ENCODE measurements around the gene IMPA2.
"Not testable (repeated sequence)": the region's sequence is repeated elsewhere in the genome, so short reads cannot be mapped to it uniquely, and the experiment has no call there.

The IMPA2 gene

GRCh38 chr18:12049978-12050811 lies 68.9 kb downstream of the IMPA2 start:
- no peak for DNase-seq
- no peak for ATAC-seq

DNA sequence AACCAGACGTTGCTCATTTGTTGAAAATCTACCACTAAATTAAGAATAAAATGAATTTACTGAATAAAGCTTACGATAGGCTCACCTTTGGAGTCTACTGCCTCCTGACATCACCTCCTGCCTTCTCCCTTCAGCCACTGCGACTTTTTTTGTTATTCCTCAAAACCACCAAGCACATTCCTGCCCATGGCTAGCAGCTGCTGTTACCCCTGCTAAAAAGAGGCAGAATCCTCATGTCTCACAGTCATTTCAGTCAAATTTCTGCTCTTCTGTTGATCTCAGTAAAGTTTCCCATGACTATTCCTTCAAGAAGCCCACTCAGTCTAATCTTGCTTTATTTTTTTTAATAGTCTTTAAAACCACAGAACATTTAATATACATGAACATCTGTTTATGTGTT lies 71.6 kb downstream of the IMPA2 start:
- no peak for ATAC-seq
- no peak for DNase-seq

GRCh38 chr18:12053289-12053688 lies 72.0 kb downstream of the IMPA2 start:
- no peak for DNase-seq
- no peak for ATAC-seq

DNA sequence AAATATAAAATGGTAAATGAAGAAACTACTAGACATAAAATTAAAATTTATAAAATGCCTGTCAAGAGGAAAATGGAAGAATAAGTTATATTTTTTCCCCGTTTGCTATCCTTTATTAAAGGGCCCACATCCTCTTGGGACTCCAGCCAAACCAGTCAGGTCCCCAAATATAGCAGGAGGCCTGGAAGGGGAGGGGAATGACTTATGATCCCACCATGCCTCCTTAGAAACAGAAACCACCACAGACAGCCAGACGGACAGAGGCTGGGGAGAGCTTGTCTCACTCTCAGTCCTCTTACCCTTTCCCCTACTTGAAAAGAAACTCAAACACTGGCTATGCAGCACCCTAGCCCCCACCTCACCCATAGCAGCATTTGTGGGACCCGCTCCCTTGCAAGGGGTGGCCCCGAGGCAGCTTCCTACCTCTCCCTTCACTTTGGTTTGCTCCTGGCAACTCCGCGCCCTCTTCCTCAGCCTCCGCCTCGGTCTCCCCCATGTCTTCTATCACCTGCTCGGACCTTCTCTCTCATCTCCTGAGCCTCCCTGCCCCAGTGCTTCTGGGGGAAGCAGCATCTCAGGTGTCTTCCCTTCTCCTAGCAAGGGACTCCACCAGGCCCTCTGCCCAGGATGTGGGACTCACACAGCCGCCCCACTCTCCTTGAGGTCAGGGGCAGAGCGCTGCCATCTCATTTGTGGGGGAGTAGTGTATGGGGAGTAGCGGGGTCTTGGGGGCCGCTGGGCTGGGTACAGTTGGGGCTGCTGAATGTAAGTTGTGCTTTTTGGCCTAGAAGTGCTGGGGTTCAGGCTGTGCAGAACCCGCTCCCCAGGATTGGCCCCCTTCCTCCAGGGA lies 75.0 kb downstream of the IMPA2 start:
- DNase-seq (no peak), ATAC-seq (no peak)

- DNase-seq (no peak), ATAC-seq (no peak)
These were observed 75.6 kb downstream of the IMPA2 start for GRCh38 chr18:12056884-12057402.

DNA sequence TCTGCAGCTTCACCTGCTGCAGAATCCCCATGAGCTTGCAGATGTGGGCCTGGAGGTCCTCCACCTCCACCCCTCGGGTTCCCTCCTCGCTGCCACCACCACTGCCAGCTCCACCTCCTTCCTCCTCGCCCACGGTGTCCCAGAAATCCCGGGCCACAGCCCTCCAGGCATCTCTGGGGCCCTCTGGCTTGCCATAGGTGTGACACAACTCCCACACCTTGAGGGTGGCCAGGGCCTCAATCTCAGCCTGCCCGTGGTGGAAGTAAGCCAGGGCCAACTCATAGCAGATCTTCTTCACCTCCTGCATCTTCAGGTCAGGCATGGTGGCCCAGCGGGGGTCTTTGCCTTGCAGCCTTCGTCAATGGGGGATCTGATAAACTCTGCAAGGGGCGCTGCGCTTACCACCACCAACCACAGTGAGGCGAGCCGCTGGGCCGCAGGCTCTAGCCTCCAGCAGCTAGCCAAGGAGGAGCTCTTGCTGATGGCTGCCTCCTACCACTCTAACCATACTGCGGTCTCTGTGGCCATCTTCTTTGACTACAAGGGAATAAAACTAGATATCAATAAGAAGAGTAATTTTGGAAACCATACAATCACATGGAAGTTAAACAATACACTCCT lies 76.2 kb downstream of the IMPA2 start:
- no peak for ATAC-seq
- no peak for DNase-seq

DNA sequence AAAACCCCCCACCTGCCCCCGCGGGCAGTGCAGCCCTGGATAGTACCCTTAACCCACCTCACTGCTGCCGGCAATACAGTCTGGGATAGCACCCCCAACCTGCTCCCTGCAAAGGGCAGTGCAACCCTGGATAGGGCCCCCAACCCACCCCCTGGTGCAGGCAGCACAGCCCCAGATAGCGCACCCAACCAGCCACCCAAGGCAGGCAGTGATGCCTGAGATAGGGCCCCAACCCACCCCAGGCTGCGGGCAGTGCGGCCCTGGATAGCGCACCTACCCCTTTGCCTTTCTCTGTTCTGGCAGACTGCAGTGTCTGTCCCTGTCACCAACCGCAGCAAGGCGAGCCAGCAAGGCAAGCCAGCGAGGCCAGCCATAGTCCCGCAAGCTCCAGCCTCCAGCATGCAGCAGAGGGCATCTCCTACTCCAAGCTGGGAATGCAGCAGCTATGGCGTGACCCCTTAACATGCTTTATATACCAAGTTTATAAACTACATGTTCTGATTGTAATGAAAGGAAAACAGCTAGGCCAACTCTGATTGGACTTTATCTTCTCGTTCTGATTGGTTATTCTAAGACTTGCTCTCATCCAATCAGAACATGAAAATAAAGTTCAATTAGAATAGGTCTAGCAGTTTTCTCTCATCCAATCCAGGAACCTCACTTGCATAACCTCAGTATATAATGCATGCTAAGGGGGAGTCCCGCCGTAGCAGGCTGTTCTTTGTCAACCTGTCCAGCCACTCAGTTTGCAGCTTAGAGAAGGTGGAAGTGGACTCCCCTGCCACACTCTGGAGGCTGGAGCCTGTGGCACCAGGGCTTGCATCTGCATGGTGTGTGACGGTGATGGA lies 78.3 kb downstream of the IMPA2 start:
- DNase-seq: no peak
- peak; percentile 3 for ATAC-seq

DNA sequence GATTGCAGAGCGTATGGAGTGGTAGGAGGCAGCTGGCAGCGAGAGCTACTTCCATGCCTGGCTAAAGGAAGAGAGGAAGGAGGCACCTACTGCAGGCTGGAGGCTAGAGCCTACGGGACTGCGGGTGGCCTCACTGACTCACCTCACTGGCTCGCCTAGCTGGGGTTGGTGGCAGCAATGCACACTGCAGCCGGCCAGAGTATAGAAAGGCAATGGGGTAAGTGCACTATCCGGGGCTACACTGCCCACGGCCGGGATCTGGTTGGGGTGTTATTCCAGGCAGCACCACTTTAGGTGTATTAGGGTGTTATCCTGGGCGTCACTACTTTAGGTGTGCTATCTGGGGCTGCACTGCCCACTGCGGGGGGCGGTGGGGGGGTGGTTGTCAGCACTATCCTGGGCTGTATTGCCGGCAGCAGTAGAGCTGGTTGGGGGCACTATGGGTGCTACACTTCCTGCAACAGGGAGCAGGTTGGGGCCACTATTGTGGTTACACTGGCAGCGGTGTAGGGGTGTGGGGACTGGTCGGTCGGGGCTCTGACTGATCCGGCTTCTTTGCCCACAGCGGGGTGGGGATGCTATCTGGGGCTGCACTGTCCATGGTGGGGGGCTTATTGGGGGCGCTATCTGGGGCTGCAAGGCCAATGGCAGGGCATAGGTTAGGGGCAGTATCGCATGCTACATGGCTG lies 79.0 kb downstream of the IMPA2 start:
- DNase-seq (no peak), ATAC-seq (no peak)

GRCh38 chr18:12061685-12062084 lies 80.4 kb downstream of the IMPA2 start:
- DNase-seq (no peak), ATAC-seq (no peak)

GRCh38 chr18:12062974-12063373 lies 81.7 kb downstream of the IMPA2 start:
- ATAC-seq: no peak
- no peak for DNase-seq

DNA sequence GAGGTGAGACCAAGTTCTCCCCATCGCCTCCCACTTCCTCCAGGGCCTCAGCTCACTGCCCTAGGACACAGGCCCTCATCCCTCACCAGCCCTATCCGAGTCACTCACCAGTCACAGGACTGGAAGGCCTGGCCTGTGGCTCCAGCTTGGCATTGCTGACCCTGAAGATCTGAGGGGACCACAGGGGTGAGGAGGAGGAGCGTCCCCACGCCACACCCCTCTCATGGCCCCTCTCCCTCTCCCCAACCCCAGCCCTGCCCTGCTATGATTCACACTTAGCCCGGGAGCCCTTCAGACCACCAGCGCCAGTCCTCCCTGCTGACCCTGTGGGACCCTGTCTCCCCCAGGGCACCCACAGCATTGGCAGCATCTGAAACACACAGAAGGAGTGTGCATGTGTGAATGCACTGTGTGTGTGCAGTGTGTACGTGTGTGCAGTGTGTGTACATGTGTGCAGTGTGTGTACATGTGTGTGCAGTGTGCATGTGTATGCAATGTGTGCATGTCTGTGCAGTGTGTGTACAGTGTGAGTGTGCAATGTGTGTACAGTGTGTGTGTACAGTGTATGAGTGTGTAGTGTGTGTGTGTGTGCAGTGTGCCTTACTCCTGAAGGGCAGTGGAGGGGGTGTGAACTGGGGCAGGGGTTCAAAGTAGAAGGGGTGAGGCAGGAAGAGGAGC lies 82.9 kb downstream of the IMPA2 start:
- ATAC-seq: no peak
- no peak for DNase-seq

- ATAC-seq (no peak), DNase-seq (no peak)
These were observed 84.1 kb downstream of the IMPA2 start for GRCh38 chr18:12065397-12065796.

GRCh38 chr18:12066910-12067511 lies 85.7 kb downstream of the IMPA2 start:
- ATAC-seq (no peak), DNase-seq (no peak)

DNA sequence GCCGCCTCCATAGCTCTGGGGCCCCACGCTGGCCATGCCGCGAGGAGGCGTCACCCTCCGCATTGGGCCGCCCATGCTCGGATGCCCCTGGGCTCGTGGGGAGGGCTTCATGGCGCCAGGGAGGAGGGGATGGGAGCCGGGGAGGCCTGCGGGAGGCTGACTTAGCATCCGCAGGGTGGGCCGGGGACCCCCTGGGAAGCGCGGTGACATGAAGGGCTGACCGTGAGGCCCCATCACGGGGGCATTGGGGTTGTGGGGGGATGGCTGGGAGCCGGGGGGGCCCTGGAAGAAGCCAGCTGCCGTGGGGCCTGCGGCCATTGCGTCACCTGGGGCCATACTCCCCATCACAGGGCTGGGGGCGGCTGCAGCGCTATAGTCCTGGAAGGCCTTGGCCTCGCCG lies 86.4 kb downstream of the IMPA2 start:
- ATAC-seq (no peak), DNase-seq (no peak)

GRCh38 chr18:12068316-12068949 lies 87.1 kb downstream of the IMPA2 start:
- not testable (repeated sequence) for ATAC-seq, DNase-seq

DNA sequence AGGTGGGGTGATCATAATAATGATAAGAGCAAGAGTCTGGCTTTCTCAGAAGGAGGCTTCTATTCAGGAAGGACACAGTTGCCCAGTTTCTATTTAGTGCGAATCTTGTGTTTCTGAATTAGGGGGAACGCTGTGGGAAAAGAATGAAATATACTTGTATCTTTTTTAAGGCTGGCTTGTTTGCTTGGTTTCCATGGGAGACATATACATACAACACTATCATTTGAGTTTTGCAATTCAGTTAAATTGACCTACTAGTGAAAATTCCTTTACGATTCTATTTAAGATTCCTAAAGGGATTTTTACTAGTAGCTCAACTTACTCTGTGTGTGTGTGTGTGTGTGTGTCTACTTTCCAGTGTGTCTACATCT lies 87.6 kb downstream of the IMPA2 start:
- ATAC-seq: no peak
- no peak for DNase-seq

DNA sequence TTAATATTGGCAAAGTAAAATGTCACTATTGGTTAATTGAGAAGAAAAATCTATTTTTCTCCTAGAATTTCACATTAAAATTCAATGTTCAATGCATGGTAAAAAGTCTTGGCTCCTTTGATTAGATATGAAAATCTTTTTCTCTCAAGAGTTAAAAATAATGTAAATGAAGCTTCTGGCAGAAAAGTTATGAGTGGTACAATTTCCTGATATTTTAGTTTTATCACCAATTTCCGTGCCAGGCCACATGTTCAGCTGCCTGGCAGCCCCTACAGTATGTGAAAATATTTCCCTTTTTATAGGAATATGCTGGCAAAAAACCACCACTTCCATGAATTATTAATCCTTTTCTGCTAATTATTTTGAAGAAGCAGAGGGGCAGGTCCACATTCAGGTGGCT lies 89.8 kb downstream of the IMPA2 start:
- not testable (repeated sequence) for ATAC-seq, DNase-seq

GRCh38 chr18:12072996-12073395 lies 91.7 kb downstream of the IMPA2 start:
- ATAC-seq (no peak), DNase-seq (no peak)

- no peak for ATAC-seq
- no peak for DNase-seq
These were observed 93.4 kb downstream of the IMPA2 start for GRCh38 chr18:12074736-12075135.

Measured in stimulated activated naive CD8-positive, alpha-beta T cell treated with anti-CD3 and anti-CD28 coated beads, Interleukin-15, Interleukin-2, amounts not matched to agents 100 U/mL and 50 U/mL, for 24 hours (primary cell).